IPS-NIHi7 (cell line): ENCODE results near the gene TMC4.
"Not testable (repeated sequence)": the region's sequence is repeated elsewhere in the genome, so short reads cannot be mapped to it uniquely, and the experiment has no call there.

Experiments
- DNase-seq: peaks from one replicate; pipeline ENCODE4 v3.0.0; 2012; ENCODE audit warnings: mixed read lengths; ENCODE audit errors: extremely low spot score

Gene TMC4

GRCh38 chr19:54179921-54180461 is 7.0 kb upstream of the TMC4 start:
- peak; percentile 77 for DNase-seq

DNA sequence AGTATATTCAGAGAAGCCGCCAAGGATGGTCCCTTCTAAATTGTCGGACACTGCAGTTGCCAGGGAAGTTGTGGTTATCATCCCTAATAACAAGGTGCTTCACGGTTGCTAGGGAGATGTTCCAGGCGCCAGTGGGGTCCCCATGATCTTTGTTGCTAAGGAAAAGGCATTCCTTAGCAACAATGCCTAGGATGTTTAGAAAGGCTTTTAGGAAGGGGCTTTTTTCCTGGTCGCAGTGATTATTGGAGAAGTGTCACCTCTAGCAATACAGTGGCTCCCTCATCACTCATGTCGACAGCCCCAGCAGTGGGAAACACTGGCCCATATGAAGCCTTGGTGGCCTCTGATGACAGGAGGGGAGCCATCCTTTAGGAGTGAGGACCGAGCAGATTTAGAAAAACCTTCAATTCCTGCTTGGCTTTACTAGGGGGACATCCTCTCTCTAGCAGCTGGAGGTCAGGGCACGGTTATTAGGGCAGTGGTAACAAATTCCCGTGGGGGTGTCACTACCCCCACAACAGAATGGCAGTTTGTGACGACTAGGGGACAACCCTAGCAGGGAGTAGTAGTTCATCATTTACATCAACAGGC is 6.4 kb upstream of the TMC4 start:
- DNase-seq: no peak

DNA sequence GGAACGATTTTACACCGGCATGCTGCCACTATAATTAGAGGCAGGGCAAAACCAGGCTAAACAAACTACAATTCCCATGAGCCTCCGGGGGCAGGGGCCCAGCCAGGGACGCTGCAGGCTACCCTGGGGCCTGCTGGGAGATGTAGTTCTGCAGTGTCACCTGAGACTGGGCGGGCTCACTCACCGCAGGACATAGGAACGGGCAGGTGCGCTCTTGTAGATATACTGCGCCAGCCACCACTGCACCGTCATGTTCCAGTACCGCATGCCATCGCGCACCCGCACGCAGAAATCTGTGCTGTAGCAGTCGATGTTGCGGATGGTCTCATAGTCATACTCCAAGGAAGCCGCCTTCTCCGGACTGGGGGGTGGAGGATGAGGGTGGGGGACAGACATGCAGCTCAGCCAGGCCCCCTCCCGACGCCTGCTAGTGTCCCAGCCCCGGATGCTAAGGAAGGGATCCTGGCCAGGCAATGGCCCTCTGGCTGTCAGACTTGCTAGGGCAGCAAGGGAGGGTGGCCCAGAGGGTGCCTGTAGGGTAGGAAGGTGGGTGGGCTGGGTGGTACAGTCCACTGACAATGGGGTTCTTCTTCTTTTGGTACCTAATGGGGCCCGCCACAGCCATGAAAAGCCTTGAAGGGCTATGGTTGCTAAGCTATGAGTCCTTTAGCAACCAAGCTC is 5.8 kb upstream of the TMC4 start:
- DNase-seq: peak; percentile 60

- DNase-seq: no peak
Observed at GRCh38 chr19:54173951-54174834, 1.2 kb upstream of the TMC4 start.

DNA sequence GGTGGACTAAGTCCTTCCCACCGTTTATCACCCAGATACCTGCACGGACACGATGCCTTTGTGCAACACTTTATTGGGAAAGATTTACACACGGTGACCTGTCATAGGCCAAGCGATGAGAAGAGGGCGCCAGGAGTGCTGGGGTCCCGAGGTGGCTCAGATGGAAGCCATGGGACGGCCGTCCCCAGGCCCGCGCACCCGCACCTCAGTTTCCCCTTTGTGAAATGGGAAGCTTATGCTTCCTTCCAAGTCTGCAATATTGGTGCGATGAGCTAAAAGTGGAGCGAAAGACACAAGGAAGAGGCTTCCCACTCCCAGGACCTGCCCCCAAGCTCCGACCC is 369 bp upstream of the TMC4 start:
- DNase-seq: no peak

DNA sequence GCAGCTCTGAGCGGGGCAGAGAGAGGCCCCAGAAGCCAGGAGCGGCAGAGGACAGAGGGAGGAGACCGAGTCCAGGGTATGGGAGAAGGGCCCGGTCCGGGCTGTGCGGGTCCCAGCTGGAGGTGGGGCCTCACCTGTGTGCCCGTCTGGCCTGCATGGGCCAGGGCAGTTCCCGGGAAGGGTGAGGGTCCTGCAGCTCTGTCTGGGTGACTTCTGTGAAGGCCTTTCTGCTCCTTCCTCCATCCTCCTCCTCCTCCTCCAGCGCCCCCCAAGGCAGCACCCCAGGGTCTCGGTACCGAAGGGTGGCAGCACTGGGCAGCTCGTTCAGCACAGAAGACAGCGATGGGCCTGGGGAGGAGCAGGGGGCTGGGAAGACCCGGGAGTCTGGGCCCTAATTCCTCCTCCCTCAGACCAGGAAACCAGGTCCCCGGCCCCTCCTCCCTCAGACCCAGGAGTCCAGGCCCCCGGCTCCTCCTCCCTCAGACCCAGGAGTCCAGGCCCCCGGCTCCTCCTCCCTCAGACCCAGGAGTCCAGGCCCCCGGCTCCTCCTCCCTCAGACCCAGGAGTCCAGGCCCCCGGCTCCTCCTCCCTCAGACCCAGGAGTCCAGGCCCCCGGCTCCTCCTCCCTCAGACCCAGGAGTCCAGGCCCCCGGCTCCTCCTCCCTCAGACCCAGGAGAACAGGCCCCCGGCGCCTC is 1.1 kb downstream of the TMC4 start:
- not testable (repeated sequence) for DNase-seq

GRCh38 chr19:54169149-54169740 is 3.7 kb downstream of the TMC4 start:
- DNase-seq: no peak

GRCh38 chr19:54168174-54168917 is 4.6 kb downstream of the TMC4 start:
- peak; percentile 85 for DNase-seq

DNA sequence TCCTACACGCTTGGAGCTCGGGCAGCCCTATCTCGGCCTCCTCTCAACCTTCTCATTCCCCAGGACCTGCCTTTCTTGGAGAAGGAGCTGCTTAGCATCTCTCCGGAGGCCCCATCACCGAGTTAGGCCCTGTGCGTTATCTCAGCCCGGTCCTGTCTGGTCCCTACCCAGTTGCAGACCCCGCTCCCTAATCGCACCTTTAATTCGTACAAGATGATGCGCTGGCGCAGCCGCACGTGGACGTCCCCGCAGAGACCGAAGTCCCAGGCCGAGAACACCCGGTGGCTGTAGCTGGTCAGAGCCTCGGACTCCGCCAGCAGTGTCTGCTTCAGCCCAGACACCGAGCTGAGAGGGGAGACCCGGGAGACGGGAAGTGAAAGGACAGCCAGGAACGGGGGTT is 7.7 kb downstream of the TMC4 start:
- DNase-seq: no peak

GRCh38 chr19:54164369-54165068 is 8.4 kb downstream of the TMC4 start:
- DNase-seq: peak; percentile 90

GRCh38 chr19:54162884-54163283 is 10.1 kb downstream of the TMC4 start:
- DNase-seq: no peak

DNA sequence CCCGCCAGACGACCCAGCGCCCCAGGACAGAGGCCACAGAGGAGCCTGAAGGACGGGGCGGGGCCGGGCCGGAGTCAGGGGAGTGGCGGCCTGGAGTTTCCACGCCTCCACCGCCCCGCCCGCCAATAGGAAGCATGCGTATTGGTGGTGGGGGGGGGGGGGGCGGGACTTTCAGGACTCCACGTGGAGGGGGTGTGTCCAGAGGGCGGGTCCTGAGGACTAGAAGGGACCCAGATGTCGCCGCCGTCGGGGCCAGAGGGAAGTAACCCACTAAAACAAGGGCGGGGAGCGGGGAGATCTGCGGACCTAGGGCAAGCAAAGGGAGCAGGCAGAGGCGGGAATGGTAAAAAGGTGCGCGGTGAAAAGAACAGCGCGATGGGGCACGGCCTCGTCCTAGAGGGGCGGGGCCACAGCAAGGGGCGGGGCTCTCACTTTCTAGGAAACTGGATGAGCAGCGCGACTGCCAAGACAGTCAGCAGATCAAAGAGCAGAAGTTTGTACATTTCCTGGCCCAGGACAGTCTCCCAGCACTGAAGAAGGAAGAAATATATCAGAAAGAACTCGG is 10.6 kb downstream of the TMC4 start:
- DNase-seq: peak; percentile 78

DNA sequence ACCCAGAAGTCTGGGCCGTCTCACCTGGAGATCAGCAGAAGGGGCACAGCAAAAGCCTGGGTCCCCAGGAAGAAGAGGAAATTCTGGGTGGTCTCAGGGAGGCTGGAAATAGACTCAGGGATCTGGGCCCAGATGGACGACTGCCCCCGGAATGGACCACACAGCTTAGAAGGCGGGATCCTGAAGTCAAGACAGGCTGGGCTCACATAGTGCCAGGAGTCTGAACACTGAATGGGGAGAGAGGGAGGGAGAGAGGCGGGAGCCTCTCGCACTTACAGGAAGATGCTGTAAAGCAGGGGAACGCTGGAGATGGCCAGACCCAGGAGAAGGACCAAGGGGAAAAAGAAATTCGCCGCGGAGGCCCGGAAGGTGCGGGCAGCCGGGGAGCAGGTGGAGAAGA is 12.1 kb downstream of the TMC4 start:
- DNase-seq: no peak

DNA sequence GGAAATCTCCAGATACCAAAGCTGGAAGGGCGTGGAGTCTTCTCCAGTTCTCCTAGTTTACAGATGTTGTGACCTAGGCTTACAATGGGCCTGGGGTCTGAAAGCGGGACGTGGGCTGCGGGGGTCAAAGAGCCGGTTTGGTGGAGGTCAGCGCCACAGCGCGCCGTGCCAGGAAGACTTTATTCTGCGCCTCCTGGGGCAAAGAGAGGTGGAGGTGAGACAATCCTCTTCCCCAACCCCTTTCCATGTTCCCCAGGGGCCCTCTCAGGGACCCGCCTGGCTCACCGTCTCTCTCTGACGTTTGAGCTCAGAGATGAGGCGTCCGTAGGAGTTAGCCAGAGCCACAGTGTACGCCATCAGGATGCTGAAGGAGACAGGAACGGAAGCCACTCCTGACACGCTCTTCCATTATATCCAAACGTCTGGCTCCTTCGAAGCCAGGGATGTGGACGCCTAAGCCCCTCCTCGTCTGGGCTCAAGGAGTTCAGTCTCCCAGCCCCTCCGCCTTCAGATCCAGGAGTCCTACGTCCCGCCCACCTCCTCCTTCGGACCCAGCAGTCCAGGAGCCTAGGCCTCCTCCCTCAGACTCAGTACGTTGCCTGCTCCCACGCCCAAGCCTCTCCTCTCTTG is 12.7 kb downstream of the TMC4 start:
- no peak for DNase-seq

DNA sequence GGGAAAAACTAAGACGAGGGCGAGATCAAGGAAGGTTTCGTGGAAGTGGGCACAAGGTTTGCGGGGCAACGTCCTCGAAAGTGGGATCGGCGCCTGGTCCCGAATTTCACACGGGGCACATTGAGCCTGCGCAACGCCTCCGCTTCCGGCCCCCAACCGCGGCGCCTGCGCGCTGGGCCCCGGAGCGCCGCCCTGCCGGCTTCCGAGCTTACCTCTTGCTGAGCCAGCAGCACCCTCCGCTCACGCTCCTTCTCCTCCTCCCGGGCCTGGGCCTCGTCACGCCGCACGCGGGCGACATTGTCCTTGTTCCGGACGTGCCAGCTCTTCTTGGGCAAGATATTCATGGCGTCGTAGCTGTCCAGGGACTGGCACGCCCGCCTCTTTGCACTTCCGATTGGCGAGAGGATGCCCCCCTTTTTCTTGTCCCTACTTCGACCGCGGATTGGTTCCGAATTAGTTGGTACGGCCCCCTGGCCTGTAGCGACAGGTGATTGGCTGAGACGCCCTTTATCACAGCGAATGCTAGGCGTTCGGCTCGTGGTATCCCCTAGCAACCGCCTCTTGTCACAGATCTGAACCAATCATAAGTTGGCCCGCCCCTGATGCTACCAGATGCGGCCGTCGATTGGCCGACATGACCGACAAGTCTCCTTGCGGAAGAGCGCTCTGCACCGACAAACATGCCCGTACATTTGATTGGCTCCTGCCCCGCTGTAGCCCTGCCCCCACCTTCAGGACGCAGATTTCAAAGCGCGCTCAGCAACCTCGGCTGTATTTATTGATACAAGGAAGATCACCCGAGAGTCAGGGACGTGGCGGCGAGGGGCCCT is 13.4 kb downstream of the TMC4 start, which contains the start of gene LENG1:
Gene LENG1 (minus strand): TSS at position 370 of the 830 bp plus-strand sequence. CDS start 26 bp downstream, at position 344.
- peak; percentile 97 for DNase-seq

DNA sequence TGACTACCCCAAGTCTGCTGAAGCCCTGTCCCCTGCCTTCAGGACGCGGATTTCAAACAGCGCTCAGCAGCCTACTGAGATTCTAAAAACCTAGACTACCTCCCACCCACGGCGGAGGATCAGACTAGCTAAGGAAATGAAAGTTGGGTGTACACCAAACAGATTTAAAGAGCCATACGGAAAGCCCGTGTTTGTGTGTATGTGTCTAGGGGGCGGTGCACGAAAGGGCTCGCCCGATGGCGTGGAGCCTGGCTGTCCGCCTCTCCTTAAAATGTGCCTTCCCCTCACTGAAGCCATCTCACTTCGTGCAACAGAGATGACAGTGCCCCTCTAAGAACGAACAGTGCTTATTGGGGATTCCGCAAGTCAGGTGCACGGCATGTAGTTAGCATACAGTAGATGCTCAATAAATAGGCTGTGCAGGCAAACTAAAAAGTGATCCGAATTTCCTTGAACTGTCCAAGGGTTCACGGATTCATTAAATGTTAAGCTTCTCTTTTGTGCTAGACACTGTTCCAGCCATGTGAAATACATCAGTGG is 14.1 kb downstream of the TMC4 start:
- DNase-seq: no peak

- no peak for DNase-seq
Observed at GRCh38 chr19:54156953-54157352, 16.0 kb downstream of the TMC4 start.

DNA sequence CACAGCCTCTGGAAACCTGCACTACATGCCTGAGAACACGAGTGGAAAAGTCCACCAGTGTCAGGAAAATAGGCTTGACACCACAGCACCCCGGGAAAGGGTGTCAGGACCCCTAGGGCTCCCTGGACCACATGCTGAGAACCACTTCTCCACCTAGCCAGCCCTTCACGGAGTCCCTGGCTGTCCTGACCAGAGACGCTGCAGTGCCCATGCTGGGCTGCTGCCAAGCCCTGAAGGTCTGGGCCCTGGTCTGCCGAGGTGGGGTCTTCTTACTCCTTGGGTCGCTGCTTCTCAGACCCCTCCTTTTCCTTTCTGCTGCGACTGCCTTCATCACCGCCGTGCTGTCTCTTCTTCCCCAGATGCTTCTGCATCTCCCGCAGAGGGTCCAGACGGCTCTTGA is 16.5 kb downstream of the TMC4 start:
- DNase-seq: no peak
